Transverse colon (tissue), 3 donors: Measurements from ENCODE around the gene ZWILCH.

ENCODE experiments used
- CTCF ChIP-seq, 5 experiments: fragments of 200-600 bp in 3 of 5; fragments of 450-650 bp in 2 of 5; sonication (generic) in 3 of 5; IDR thresholded peaks; 1 replicate in 2 of 5; 2 replicates in 3 of 5; pipeline ENCODE4 v1.5.1; 2016 to 2017; ENCODE audit warnings: antibody characterized with exemption in 5 of 5, inconsistent platforms in 3 of 5, mild to moderate bottlenecking in 2 of 5, moderate library complexity in 1 of 5
- POLR2A ChIP-seq: fragments of 450-650 bp; IDR thresholded peaks from one replicate; pipeline ENCODE4 v1.6.1; 2016; ENCODE audit warnings: antibody characterized with exemption, mild to moderate bottlenecking, moderate library complexity

GRCh38 chr15:66488525-66488924, 16.6 kb upstream of the ZWILCH start:
- TF ChIP-seq CTCF (IDR thresholded peaks at IDR 0.05) (no peak), POLR2A (no peak)
